Measurements from ENCODE around the gene NAB1.
"Not testable (repeated sequence)": the region's sequence is repeated elsewhere in the genome, so short reads cannot be mapped to it uniquely, and the experiment has no call there.

Gene NAB1

GRCh38 chr2:190649035-190649797 is at the start of gene NAB1:
Gene NAB1, plus strand, starts transcription at chr2:190649083. Its CDS starts 10,094 bp downstream, at chr2:190659177.
- H3K4me1 Mint-ChIP-seq, result peaks cover 52% of the 10 kb centered on the region
- H3K27ac Mint-ChIP-seq, result peak within 1 kb of the TSS; percentile 97
- H3K9me3 Mint-ChIP-seq, result no peaks in the 10 kb centered on the region
- H3K27me3 Mint-ChIP-seq, result no peaks in the 10 kb centered on the region
- peak within 1 kb of the TSS; percentile 98 for H3K4me3 Mint-ChIP-seq
- H3K36me3 Mint-ChIP-seq, result no peaks in the 10 kb centered on the region

- Mint-ChIP-seq H3K4me3 (no peak overlapping the region), H3K9me3 (no peaks in the 10 kb centered on the region), H3K4me1 (peaks cover 18% of the 10 kb centered on the region)
Measured at GRCh38 chr2:190599546-190600220, 49.2 kb upstream of the NAB1 start.

GRCh38 chr2:190600293-190601103 is 48.4 kb upstream of the NAB1 start:
- no peaks in the 10 kb centered on the region for H3K9me3 Mint-ChIP-seq
- H3K4me3 Mint-ChIP-seq, result no peak overlapping the region
- peaks cover under 1% of the 10 kb centered on the region for H3K36me3 Mint-ChIP-seq
- H3K27me3 Mint-ChIP-seq, result no peaks in the 10 kb centered on the region
- H3K27ac Mint-ChIP-seq, result peak overlapping the region; percentile 52
- H3K4me1 Mint-ChIP-seq, result peaks cover 18% of the 10 kb centered on the region

More at GRCh38 chr2:190599546-190600220, 49.2 kb upstream of the NAB1 start:
- Mint-ChIP-seq H3K36me3 (peaks cover 2% of the 10 kb centered on the region), H3K27me3 (no peaks in the 10 kb centered on the region), H3K27ac (peak overlapping the region; percentile 6)

- no peak overlapping the region for H3K4me3 Mint-ChIP-seq
- H3K4me1 Mint-ChIP-seq, result peaks cover 18% of the 10 kb centered on the region
- H3K27me3 Mint-ChIP-seq, result no peaks in the 10 kb centered on the region
- no peaks in the 10 kb centered on the region for H3K36me3 Mint-ChIP-seq
- H3K9me3 Mint-ChIP-seq, result no peaks in the 10 kb centered on the region
- no peak overlapping the region for H3K27ac Mint-ChIP-seq
Measured at GRCh38 chr2:190603374-190603773, 45.5 kb upstream of the NAB1 start.

- Mint-ChIP-seq H3K9me3 (no peaks in the 10 kb centered on the region), H3K27ac (no peak overlapping the region), H3K27me3 (no peaks in the 10 kb centered on the region), H3K4me3 (no peak overlapping the region), H3K4me1 (no peaks in the 10 kb centered on the region), H3K36me3 (peaks cover 2% of the 10 kb centered on the region)
Measured at GRCh38 chr2:190607014-190607597, 41.8 kb upstream of the NAB1 start.

GRCh38 chr2:190607657-190608357 is 41.1 kb upstream of the NAB1 start:
- Mint-ChIP-seq H3K4me1 (no peaks in the 10 kb centered on the region), H3K9me3 (no peaks in the 10 kb centered on the region), H3K36me3 (peaks cover 2% of the 10 kb centered on the region), H3K4me3 (no peak overlapping the region), H3K27me3 (no peaks in the 10 kb centered on the region), H3K27ac (no peak overlapping the region)

- not testable (repeated sequence) for H3K4me1 Mint-ChIP-seq, H3K4me3 Mint-ChIP-seq, H3K36me3 Mint-ChIP-seq, H3K27me3 Mint-ChIP-seq, H3K27ac Mint-ChIP-seq, H3K9me3 Mint-ChIP-seq
Measured at GRCh38 chr2:190608863-190609262, 40.0 kb upstream of the NAB1 start.

- H3K9me3 Mint-ChIP-seq, H3K4me1 Mint-ChIP-seq, H3K27me3 Mint-ChIP-seq, H3K36me3 Mint-ChIP-seq, H3K4me3 Mint-ChIP-seq, H3K27ac Mint-ChIP-seq: not testable (repeated sequence)
Measured at GRCh38 chr2:190609397-190609796, 39.5 kb upstream of the NAB1 start.

GRCh38 chr2:190610528-190610927 is 38.4 kb upstream of the NAB1 start:
- H3K9me3 Mint-ChIP-seq, H3K27me3 Mint-ChIP-seq, H3K27ac Mint-ChIP-seq, H3K4me1 Mint-ChIP-seq, H3K4me3 Mint-ChIP-seq, H3K36me3 Mint-ChIP-seq: not testable (repeated sequence)

GRCh38 chr2:190615555-190616200 is 33.2 kb upstream of the NAB1 start:
- Mint-ChIP-seq H3K27me3 (no peaks in the 10 kb centered on the region), H3K4me1 (no peaks in the 10 kb centered on the region), H3K36me3 (peaks cover 4% of the 10 kb centered on the region), H3K4me3 (no peak overlapping the region), H3K9me3 (no peaks in the 10 kb centered on the region), H3K27ac (no peak overlapping the region)

GRCh38 chr2:190618030-190618429 is 30.9 kb upstream of the NAB1 start:
- peaks cover 3% of the 10 kb centered on the region for H3K36me3 Mint-ChIP-seq
- no peaks in the 10 kb centered on the region for H3K9me3 Mint-ChIP-seq
- no peaks in the 10 kb centered on the region for H3K27me3 Mint-ChIP-seq
- no peak overlapping the region for H3K4me3 Mint-ChIP-seq
- H3K4me1 Mint-ChIP-seq, result peaks cover 2% of the 10 kb centered on the region
- no peak overlapping the region for H3K27ac Mint-ChIP-seq

- Mint-ChIP-seq H3K36me3 (peaks cover 2% of the 10 kb centered on the region), H3K4me1 (peaks cover 38% of the 10 kb centered on the region), H3K9me3 (no peaks in the 10 kb centered on the region), H3K4me3 (no peak overlapping the region), H3K27me3 (no peaks in the 10 kb centered on the region), H3K27ac (no peak overlapping the region)
Measured at GRCh38 chr2:190625691-190626090, 23.2 kb upstream of the NAB1 start.

- Mint-ChIP-seq H3K4me3 (no peak overlapping the region), H3K9me3 (no peaks in the 10 kb centered on the region), H3K36me3 (peaks cover 2% of the 10 kb centered on the region), H3K27ac (no peak overlapping the region), H3K4me1 (peaks cover 38% of the 10 kb centered on the region), H3K27me3 (no peaks in the 10 kb centered on the region)
Measured at GRCh38 chr2:190626641-190627210, 22.2 kb upstream of the NAB1 start.
